Measurements from ENCODE around the gene CITED2. TPM values are rescaled to one million over a fixed set of nuclear protein-coding genes. Genes with fewer than 3 reads are reported as not detected.

The CITED2 gene
- total and polyA plus RNA-seq, 5 experiments from 2014 or later: 25.6 to 95.4 (median 49.0) TPM

DNA sequence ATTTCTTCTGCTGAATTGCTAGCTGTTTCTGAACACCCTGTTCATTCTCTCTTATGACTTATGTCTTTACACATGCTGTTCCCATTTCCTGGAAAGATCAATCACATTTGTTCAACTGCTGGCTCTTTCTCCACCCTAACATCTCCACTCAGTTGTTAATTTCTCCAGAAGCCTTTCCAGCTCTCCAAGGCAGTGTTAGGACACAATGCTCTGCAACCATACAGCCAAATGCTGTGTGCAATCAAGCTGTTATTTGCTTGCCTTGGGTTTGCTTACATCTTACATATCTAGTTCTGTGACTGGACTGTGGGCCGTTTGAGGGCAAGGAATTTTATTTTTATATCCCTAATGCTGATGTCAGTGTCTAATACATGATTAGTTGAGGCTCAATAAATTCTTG, 24.2 kb upstream of the CITED2 start:
- no peaks in the 10 kb centered on the region for H3K4me1 Mint-ChIP-seq
- H3K36me3 Mint-ChIP-seq: no peaks in the 10 kb centered on the region
- no peak overlapping the region for H3K27ac Mint-ChIP-seq
- DNase-seq (no peak), ATAC-seq (no peak)
- peaks cover 0 to 4% (median 0%) of the 10 kb centered on the region in 5 donors for H3K27me3 Mint-ChIP-seq
- POLR2A ChIA-PET: no interaction called here
- no peak overlapping the region for H3K4me3 Mint-ChIP-seq
- H3K9me3 Mint-ChIP-seq: no peaks in the 10 kb centered on the region

DNA sequence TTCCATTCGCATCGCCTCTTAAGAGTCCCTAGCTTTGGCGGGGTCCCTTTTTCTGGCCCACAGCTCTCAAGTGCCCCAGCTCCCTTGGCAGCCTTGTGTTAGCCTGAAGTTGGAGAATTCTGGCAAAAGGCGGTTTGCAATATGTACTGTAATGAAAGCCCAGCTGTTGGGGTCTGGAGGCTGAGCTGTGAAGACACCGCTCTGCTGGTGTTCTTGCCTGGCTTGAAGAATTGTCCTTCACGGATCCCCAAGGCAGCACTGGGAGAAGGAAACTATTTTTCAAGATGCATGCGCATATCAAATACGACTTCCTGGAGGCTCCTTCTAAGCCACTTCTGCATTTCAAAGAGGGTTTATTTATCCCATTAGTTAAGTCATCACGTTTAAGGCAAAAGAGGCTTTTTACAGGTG, 21.4 kb upstream of the CITED2 start:
- ATAC-seq: no peak
- H3K9me3 Mint-ChIP-seq: no peaks in the 10 kb centered on the region
- POLR2A ChIA-PET: interaction anchor here (0.6 to 1.8 kb wide), 2 partner anchors 21 to 270 kb away, joined by 3 to 4 read pairs; partner anchors contain the start of gene CITED2

DNA sequence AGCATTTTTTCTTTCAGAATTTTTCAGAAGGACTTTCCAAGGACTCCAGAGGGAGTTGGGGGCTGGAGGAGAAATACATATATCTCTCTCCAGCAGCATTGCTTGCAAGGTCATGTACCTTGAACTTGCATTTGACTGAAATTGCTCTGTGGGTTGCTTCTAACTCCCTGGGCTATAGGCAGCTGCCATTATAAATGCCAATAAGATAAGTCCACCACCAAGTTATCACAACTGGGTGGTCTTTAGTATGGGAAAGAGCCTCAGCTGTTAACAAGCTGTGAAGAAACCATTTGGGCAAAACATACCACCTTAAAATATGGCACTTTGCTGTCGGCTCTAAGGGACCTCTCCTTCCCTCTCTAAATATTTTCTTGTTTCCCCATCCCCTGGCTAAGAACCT, 20.9 kb upstream of the CITED2 start:
- DNase-seq: no peak
- ATAC-seq: no peak
- Mint-ChIP-seq H3K27me3 (peaks cover 0 to 4% (median 0%) of the 10 kb centered on the region in 5 donors), H3K36me3 (no peaks in the 10 kb centered on the region), H3K4me1 (no peaks in the 10 kb centered on the region), H3K9me3 (no peaks in the 10 kb centered on the region), H3K4me3 (no peak overlapping the region), H3K27ac (no peak overlapping the region)
- POLR2A ChIA-PET: interaction anchor here (0.6 to 1.8 kb wide), 2 partner anchors 21 to 270 kb away, joined by 3 to 4 read pairs; partner anchors contain the start of gene CITED2

More for the DNA sequence above, 21.4 kb upstream of the CITED2 start:
- Mint-ChIP-seq H3K27ac (no peak overlapping the region), H3K4me1 (no peaks in the 10 kb centered on the region), H3K27me3 (peaks cover 0 to 4% (median 0%) of the 10 kb centered on the region in 5 donors), H3K4me3 (no peak overlapping the region), H3K36me3 (no peaks in the 10 kb centered on the region)
- DNase-seq: no peak

DNA sequence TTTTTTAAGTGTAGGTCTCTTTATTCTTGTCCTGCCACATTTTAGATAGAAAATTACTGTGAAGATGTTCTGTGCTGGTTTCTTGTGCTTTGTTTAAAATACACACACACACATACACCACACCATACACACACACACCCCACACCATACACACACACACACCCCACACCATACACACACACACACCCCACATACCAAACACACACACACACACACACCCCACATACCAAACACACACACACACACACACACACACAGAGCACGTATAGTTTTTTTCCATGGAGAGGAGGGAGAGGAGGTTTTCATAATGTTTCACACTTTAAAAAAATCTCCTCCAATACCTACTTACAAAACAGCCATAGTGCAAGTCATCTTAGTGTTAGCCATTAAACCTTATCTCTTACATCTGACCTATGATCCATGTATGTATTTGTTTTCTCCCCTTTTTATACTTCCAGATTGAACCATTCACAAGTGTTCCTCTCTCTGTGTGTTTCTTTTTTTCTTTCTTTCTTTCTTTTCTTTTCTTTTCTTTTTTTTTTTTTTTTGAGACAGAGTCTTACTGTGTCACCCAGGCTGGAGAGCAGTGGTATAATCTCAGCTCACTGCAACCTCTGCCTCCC, 19.7 kb upstream of the CITED2 start:
- POLR2A ChIA-PET: no interaction called here
- no peak for ATAC-seq

DNA sequence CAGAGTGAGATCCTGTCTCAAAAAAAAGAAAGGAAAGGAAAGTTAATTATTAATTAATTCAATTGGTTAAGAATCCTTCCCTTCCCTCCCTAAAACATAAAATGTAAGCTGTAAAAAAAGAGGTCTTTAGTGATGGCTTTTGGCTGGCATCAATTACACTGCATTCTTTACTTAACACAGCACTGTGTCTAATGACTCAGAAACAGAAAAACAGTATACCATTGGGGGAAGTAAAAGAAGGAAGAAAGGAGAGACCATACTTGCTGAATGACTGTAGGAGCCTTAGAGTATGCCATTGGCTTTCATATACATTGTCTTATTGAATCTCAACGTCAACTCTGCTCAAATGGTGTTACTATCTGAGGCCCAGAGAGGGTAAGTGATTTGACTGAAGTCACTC, 18.3 kb upstream of the CITED2 start:
- POLR2A ChIA-PET: no interaction called here
- peaks cover 0 to 4% (median 0%) of the 10 kb centered on the region in 5 donors for H3K27me3 Mint-ChIP-seq
- H3K4me1 Mint-ChIP-seq: no peaks in the 10 kb centered on the region
- no peak overlapping the region for H3K27ac Mint-ChIP-seq
- H3K4me3 Mint-ChIP-seq: no peak overlapping the region
- DNase-seq: no peak
- ATAC-seq: no peak
- no peaks in the 10 kb centered on the region for H3K9me3 Mint-ChIP-seq
- no peaks in the 10 kb centered on the region for H3K36me3 Mint-ChIP-seq

More for the DNA sequence above, 19.7 kb upstream of the CITED2 start:
- DNase-seq: no peak
- Mint-ChIP-seq H3K27ac (no peak overlapping the region), H3K36me3 (no peaks in the 10 kb centered on the region), H3K27me3 (peaks cover 0 to 4% (median 0%) of the 10 kb centered on the region in 5 donors), H3K4me1 (no peaks in the 10 kb centered on the region), H3K9me3 (no peaks in the 10 kb centered on the region), H3K4me3 (no peak overlapping the region)

DNA sequence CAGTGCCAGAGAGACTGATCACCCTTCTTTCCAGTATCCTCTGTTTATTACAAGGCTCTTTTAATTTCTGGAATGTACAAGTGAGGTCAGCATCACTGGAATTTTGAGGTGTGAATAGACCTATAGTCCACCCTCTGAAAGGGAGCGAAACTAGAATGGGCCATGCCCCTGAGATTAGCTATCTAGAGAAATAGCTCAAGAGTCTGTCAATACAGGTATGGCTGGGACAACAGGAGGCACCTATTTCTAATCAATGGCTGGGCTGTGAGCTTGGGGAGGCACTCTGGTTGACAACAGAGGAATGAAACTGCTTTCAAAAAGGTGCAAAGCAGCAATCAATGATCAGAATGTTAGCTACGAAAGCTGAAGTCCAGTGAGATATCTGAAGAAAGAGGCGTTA, 17.3 kb upstream of the CITED2 start:
- POLR2A ChIA-PET: no interaction called here
- ATAC-seq (no peak), DNase-seq (no peak)
- Mint-ChIP-seq H3K36me3 (no peaks in the 10 kb centered on the region), H3K27ac (peak overlapping the region in 1 of 10 donors; percentile 66), H3K4me3 (no peak overlapping the region), H3K27me3 (peaks cover 0 to 4% (median 0%) of the 10 kb centered on the region in 5 donors), H3K9me3 (no peaks in the 10 kb centered on the region), H3K4me1 (no peaks in the 10 kb centered on the region)

DNA sequence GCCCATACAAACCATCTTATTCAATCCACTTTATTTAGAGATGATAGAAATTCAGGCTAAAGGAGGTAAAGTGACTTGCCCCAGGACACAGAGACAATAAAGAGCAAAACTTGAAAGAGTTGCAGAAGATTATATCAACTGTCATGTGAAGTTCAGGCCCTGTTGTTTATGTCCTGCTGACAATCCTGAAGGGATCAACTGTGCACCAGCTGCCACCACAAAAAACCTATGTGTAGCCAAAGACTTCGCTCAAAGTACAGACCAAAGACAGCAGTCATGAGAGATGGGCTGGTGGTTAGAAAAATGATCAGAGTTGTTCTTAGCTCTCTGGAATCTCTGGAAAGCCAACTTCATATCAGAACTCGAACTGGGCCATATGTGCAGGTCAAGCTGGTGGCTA, 16.0 kb upstream of the CITED2 start:
- ATAC-seq: no peak
- POLR2A ChIA-PET: no interaction called here
- no peak overlapping the region for H3K27ac Mint-ChIP-seq

DNA sequence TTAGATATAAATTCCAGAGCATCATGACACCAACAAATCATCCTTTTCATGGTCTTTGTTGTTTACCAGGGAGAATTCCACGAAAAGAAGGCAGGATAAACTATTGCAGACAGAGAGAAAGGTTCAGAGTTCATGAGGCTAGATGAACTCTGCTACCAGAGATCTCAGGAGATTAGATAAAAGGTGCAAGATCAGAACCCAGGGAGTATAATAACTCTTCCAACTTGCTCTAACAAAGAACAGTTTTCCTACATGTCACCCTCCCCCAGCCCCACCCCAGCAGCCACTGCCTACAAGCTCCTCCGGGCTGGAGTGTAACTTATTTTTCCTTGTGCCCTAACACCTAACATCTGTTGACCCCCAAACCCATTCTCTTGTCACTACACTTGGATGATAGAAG, 13.9 kb upstream of the CITED2 start:
- no peak for ATAC-seq
- H3K36me3 Mint-ChIP-seq: no peaks in the 10 kb centered on the region
- no peak for DNase-seq
- no peaks in the 10 kb centered on the region for H3K9me3 Mint-ChIP-seq
- H3K27me3 Mint-ChIP-seq: peaks cover 0 to 4% (median 0%) of the 10 kb centered on the region in 5 donors
- no peak overlapping the region for H3K4me3 Mint-ChIP-seq
- POLR2A ChIA-PET: no interaction called here
- no peak overlapping the region for H3K27ac Mint-ChIP-seq
- no peaks in the 10 kb centered on the region for H3K4me1 Mint-ChIP-seq

More for the DNA sequence above, 16.0 kb upstream of the CITED2 start:
- Mint-ChIP-seq H3K4me3 (no peak overlapping the region), H3K27me3 (peaks cover 0 to 4% (median 0%) of the 10 kb centered on the region in 5 donors), H3K36me3 (no peaks in the 10 kb centered on the region), H3K9me3 (no peaks in the 10 kb centered on the region), H3K4me1 (no peaks in the 10 kb centered on the region)
- no peak for DNase-seq

DNA sequence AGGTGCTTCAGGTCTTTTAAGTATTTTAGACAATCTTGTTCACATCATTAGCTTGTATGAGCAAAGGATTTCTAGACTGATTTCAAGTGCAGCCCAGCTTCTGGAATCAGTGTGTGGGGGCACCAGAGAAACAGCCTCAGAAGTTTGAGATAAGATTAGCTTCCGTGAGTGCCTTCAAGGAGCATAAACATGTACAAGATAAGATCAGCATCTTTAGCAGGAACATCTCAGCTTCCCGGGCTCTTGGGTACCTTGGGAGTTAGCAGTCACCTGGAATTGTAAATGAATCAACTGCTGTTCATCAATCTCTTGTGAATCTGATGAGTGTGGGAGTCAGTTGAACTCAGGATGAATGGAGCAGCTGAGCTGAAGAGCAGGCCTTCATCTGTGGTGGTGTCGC, 12.0 kb upstream of the CITED2 start:
- no peak overlapping the region for H3K27ac Mint-ChIP-seq
- H3K36me3 Mint-ChIP-seq: no peaks in the 10 kb centered on the region
- H3K27me3 Mint-ChIP-seq: peaks cover 0 to 2% (median 0%) of the 10 kb centered on the region in 5 donors
- no peaks in the 10 kb centered on the region for H3K4me1 Mint-ChIP-seq
- no peak overlapping the region for H3K4me3 Mint-ChIP-seq
- POLR2A ChIA-PET: interaction anchor here (4.5 kb wide), 1 partner anchor 12 kb away, joined by 24 read pairs; the partner anchor contains the start of gene CITED2
- ATAC-seq: no peak
- H3K9me3 Mint-ChIP-seq: no peaks in the 10 kb centered on the region
- DNase-seq: no peak

DNA sequence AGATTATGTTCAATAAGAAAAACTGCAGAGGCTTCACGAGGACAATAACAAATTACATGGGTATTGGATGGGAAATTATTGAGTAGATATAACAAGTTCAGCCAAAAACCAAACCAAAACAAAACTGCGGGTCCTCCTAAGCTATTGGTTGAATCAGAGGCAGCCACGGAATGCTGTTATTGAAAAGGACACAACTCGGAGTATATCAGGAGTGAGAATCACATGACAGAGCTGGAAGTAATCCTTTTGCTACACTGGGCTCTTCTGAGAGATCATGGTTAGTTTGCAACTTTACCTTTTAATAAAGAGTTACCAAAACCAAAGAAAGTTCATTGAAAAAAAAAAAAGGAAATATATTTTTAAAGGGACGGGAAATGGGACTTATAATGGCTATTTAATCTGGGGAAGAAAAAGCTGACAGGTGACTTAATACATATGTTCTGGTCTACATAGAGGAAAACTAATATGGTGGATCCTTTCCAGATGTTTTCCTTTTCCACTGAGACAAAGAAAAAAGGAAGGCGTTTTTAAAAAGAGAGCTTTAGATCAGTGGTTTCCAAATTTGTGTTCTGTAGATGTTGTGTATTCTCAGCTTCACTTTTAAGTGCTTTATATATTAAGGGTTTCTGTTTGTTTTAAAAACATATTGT, 6.9 kb upstream of the CITED2 start:
- DNase-seq (no peak), ATAC-seq (no peak)
- Mint-ChIP-seq H3K27ac (no peak overlapping the region), H3K4me3 (no peak overlapping the region), H3K27me3 (peaks cover 0 to 2% (median 0%) of the 10 kb centered on the region in 5 donors), H3K4me1 (peaks cover 0 to 7% (median 6%) of the 10 kb centered on the region in 4 donors), H3K9me3 (no peaks in the 10 kb centered on the region), H3K36me3 (no peaks in the 10 kb centered on the region)
- POLR2A ChIA-PET: interaction anchor here (1.4 kb wide), 1 partner anchor 8 kb away, joined by 4 read pairs; no protein-coding TSS in a partner anchor

DNA sequence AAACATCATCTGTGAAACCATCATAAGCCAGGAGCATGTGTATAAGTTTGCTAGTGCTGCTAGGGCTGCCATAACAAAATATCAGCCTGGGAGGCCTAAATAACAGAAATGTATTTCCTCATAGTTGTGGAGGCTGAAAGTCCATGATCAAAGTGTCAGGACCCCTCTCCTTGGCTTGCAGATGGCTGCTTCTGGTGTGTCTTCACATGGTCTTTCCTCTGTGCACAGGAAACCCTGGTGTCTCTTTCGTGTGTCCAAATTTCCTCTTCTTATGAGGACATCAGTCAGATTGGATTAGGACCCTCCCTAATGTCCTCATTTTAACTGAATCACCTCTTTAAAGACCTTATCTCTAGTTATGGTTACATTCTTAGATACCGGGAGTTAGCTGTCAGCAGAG, 6.2 kb upstream of the CITED2 start:
- Mint-ChIP-seq H3K36me3 (no peaks in the 10 kb centered on the region), H3K9me3 (no peaks in the 10 kb centered on the region), H3K27me3 (peaks cover 0 to 2% (median 0%) of the 10 kb centered on the region in 5 donors), H3K27ac (peak overlapping the region in 1 of 10 donors; percentile 44), H3K4me1 (peaks cover 3 to 15% (median 10%) of the 10 kb centered on the region in 4 donors), H3K4me3 (no peak overlapping the region)
- ATAC-seq: no peak
- no peak for DNase-seq
- POLR2A ChIA-PET: no interaction called here

DNA sequence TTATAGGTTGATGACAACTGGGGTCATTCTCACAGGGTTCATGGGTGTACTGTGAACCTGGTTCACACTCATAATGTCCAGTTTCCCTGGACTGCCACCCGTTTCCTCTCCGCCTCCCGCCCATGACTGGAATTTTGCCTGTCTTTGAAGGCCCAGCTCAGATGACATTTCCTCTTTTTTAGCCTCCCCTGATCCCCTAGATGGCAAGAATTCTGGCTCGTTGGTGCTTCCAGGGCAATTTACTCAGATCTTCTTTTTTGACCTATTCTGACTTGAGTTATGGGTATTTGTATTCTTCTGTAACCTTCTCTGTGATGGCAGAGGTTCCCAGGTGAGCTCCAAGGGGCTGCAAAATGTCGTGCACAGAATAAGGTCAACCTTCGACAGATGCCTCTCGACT, 5.7 kb upstream of the CITED2 start:
- DNase-seq: no peak
- H3K4me1 Mint-ChIP-seq: peaks cover 3 to 19% (median 10%) of the 10 kb centered on the region in 4 donors
- H3K27me3 Mint-ChIP-seq: peaks cover 0 to 2% (median 0%) of the 10 kb centered on the region in 5 donors
- no peaks in the 10 kb centered on the region for H3K9me3 Mint-ChIP-seq
- H3K36me3 Mint-ChIP-seq: no peaks in the 10 kb centered on the region
- ATAC-seq: no peak
- H3K27ac Mint-ChIP-seq: peak overlapping the region in 1 of 10 donors; percentile 44
- POLR2A ChIA-PET: no interaction called here
- no peak overlapping the region for H3K4me3 Mint-ChIP-seq

DNA sequence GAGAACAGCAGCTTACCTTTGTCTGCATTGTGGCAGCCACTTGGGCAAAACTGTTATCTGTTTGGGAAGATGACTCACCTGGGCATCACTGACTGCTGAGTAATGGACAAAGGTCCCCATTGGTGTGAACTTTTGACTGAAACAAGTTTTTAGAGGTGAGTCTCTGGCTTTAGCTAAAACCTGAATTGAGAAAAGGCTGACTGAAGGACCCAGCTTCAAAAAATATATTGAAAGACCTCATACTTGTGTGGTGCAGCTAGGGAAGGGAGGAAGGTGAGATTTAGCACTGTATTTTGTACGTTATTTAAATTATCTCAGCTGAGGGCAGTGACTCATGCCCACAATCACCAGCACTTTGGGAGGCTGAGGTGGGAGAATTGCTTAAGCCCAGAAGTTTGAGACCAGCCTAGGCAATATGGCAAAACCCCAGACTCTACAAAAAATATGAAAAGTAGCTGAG, 4.5 kb upstream of the CITED2 start:
- Mint-ChIP-seq H3K4me3 (no peak overlapping the region), H3K9me3 (peaks cover 0 to 5% (median 0%) of the 10 kb centered on the region in 9 donors), H3K27ac (peak overlapping the region in 1 of 10 donors; percentile 37), H3K4me1 (peaks cover 9 to 22% (median 10%) of the 10 kb centered on the region in 4 donors), H3K36me3 (peaks cover 4 to 6% (median 5%) of the 10 kb centered on the region in 3 donors), H3K27me3 (peaks cover 0 to 2% (median 0%) of the 10 kb centered on the region in 5 donors)
- ATAC-seq (no peak), DNase-seq (no peak)
- POLR2A ChIA-PET: interaction anchor here (0.6 kb wide), 1 partner anchor 97 kb away, joined by 3 read pairs; no protein-coding TSS in a partner anchor

All from naive thymus-derived CD8-positive, alpha-beta T cell (primary cell).